ENCODE results near the gene CXCR2. TPM values are rescaled to one million over a fixed set of nuclear protein-coding genes. Genes with fewer than 3 reads are reported as not detected.

CXCR2 gene
- polyA plus RNA-seq, 1 of the 3 experiments (the other 2 are of a cell fraction), result not detected

DNA sequence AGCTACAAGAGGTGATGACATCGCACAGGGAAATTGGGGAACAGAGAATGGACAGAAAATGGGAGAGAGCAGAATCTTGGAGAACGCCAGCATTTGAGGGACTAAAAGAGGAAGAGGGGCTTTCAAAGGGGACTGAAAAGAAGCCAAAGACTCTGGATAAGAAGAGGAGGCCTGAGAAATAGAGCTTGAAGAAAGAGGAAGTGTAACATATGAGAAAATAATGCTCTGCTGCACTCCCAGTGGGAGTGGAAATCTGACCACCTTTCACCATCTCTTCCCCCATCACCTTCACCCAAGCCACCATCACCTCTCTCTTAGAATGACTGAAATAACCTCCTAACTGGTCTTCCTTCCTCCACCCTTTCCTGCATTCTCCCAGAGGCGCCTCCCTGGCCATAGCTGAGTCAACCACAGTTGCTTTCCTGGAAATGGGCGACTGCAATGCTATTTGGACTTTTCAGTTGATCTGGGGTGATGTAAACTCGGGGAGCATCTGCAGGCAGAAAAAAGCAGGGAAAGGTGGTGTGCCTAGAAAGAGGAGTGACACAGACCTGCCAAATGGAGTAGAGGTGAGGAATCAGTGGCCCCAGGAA lies 24.1 kb downstream of the CXCR2 start:
- Histone ChIP-seq H2AFZ (ENCODE audit: low read depth) (no peak overlapping the region), H3K9ac (no peak overlapping the region), H3K27ac (ENCODE audit: low read depth in 2 of 2, low read length in 1 of 2) (no peak overlapping the region), H3K4me1 (ENCODE audit: control insufficient read depth in 1 of 2, insufficient read depth in 2 of 2, low read depth in 1 of 2, low read length in 1 of 2) (no peaks in the 10 kb centered on the region), H3K36me3 (replicated peaks in 1 of 2; ENCODE audit: control insufficient read depth in 1 of 2, insufficient read depth in 2 of 2, low read length in 1 of 2) (no peaks in the 10 kb centered on the region), H3K79me2 (ENCODE audit: insufficient read depth) (no peaks in the 10 kb centered on the region), H3K4me2 (no peak overlapping the region), H3K9me3 (no peaks in the 10 kb centered on the region), H3F3A (replicated peaks; ENCODE audit: insufficient read depth) (no peaks in the 10 kb centered on the region), H3K27me3 (ENCODE audit: insufficient read depth) (peaks cover 25% of the 10 kb centered on the region; the same call in 1 of the 2 replicates), H4K20me1 (ENCODE audit: insufficient read depth) (no peaks in the 10 kb centered on the region), H3K4me3 (ENCODE audit: low read depth in 2 of 2, low read length in 1 of 2) (no peak overlapping the region), H3K9me2 (no peaks in the 10 kb centered on the region)
- DNase-seq, result no peak
- ChIA-PET POLR2A (no interaction called here), CTCF (interaction anchor here (1.0 kb wide), 1 partner anchor 23 kb away, joined by 3 read pairs; no protein-coding TSS in a partner anchor)
- TF ChIP-seq CTCF (IDR thresholded peaks at IDR 0.05) (no peak), GATA2 (CRISPR knock-in tag; IDR thresholded peaks at IDR 0.05) (no peak), NRF1 (IDR thresholded peaks at IDR 0.05; ENCODE audit: low read depth, low read length) (no peak), RFX5 (IDR thresholded peaks at IDR 0.05; ENCODE audit: low read length) (no peak), MXI1 (IDR thresholded peaks at IDR 0.05; ENCODE audit: low read depth, low read length) (no peak), TEAD4 (IDR thresholded peaks at IDR 0.05; ENCODE audit: borderline replicate concordance, insufficient read depth) (no peak), CHD2 (IDR thresholded peaks at IDR 0.05; ENCODE audit: low read length, partially characterized antibody) (no peak), SMC3 (IDR thresholded peaks at IDR 0.05; ENCODE audit: low read depth, low read length) (no peak), REST (IDR thresholded peaks at IDR 0.05; ENCODE audit: low read depth, low read length) (no peak), USF2 (IDR thresholded peaks at IDR 0.05; ENCODE audit: borderline replicate concordance, low read depth, low read length) (no peak), FOXM1 (IDR thresholded peaks at IDR 0.05; ENCODE audit: low read depth) (no peak), RXRA (IDR thresholded peaks at IDR 0.05; ENCODE audit: borderline replicate concordance, low read depth) (no peak), FOXJ3 (CRISPR knock-in tag; IDR thresholded peaks at IDR 0.05) (no peak), RAD21 (IDR thresholded peaks at IDR 0.05; ENCODE audit: low read length) (no peak)
- TF ChIP-seq, protein P1, sequence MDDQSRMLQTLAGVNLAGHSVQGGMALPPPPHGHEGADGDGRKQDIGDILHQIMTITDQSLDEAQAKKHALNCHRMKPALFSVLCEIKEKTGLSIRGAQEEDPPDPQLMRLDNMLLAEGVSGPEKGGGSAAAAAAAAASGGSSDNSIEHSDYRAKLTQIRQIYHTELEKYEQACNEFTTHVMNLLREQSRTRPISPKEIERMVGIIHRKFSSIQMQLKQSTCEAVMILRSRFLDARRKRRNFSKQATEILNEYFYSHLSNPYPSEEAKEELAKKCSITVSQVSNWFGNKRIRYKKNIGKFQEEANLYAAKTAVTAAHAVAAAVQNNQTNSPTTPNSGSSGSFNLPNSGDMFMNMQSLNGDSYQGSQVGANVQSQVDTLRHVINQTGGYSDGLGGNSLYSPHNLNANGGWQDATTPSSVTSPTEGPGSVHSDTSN (IDR thresholded peaks at IDR 0.05), result no peak
- TF ChIP-seq, protein P2, sequence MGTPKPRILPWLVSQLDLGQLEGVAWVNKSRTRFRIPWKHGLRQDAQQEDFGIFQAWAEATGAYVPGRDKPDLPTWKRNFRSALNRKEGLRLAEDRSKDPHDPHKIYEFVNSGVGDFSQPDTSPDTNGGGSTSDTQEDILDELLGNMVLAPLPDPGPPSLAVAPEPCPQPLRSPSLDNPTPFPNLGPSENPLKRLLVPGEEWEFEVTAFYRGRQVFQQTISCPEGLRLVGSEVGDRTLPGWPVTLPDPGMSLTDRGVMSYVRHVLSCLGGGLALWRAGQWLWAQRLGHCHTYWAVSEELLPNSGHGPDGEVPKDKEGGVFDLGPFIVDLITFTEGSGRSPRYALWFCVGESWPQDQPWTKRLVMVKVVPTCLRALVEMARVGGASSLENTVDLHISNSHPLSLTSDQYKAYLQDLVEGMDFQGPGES (IDR thresholded peaks at IDR 0.05; ENCODE audit: low read depth, low read length), result no peak
- WGBS (ENCODE audit: low lambda C conversion rate), result 30% methylated on average over 5 of the region's 5 CpGs

All from SK-N-SH (cell line).